ENCODE results near the gene ZMIZ1.

ZMIZ1 gene

DNA sequence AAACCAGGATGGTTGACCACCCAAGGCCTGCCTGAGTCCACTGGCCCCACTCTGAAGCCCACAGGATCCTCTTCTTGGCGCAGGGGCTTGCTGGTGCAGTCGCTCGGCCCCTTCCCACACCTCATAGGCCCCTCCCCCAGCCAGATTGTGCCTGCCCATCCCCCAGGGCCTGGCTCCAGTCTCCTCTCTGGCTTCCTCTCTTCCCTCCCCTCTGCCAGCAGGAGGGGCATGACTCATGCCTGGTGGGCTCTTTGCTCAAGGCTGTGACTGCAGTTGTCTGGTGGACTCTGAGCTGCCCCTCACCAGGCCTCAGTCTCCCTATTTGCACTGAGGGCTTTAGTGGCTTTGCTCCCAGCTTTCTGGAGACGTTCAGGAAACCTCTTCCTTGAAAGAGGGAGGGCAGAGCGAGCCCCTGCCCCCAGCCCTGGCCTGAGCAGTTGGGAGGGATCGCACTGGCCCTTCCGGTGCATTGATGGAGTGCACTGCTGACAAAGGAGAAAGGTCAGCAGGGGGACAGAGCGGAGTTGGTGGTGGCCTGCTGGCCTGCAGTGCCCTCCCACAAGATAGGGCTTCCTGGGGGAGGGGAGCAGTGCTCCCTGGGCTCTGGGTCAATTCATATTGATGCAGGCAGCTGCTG, 60.7 kb downstream of the ZMIZ1 start:
- Histone ChIP-seq H3K4me1 (ENCODE audit: control insufficient read depth in 1 of 2, insufficient read depth in 2 of 2, low read length in 2 of 2) (peaks cover 9 to 36% of the 10 kb centered on the region in 2 donors), H3K9me3 (ENCODE audit: control insufficient read depth in 1 of 2, low read length in 2 of 2) (no peaks in the 10 kb centered on the region), H3K27me3 (ENCODE audit: control insufficient read depth in 1 of 2, insufficient read depth in 2 of 2, low read length in 2 of 2) (no peaks in the 10 kb centered on the region), H3K27ac (ENCODE audit: low read depth, low read length) (no peak overlapping the region), H3K4me3 (ENCODE audit: low read depth in 1 of 2, low read length in 2 of 2) (no peak overlapping the region), H3K9ac (ENCODE audit: low read depth in 1 of 2, low read length in 2 of 2) (no peak overlapping the region), H3K36me3 (ENCODE audit: control insufficient read depth in 1 of 2, insufficient read depth in 2 of 2, low read length in 2 of 2) (peaks cover 13 to 25% of the 10 kb centered on the region in 2 donors)

DNA sequence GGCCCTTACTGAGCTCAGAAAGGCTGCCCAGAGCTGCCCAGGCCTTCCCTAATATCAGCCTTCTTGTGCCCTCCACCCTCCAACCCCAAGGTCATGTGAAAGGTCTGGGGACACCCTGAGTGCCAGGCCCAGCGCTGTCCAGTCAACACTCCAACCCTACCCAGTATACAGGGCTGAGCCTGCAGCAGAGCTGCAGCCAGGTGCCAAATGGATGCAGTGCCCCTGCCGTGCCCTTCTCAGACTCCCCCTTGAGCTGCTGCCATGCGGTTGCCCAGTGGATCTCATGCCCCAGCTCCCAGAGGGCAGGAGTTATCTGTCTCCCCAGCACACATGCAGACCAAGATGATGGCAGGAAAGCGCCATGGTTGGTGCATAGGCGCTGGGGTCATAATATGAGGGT, 61.5 kb downstream of the ZMIZ1 start:
- Histone ChIP-seq H3K9me3 (ENCODE audit: control insufficient read depth in 1 of 2, low read length in 2 of 2) (no peaks in the 10 kb centered on the region), H3K36me3 (ENCODE audit: control insufficient read depth in 1 of 2, insufficient read depth in 2 of 2, low read length in 2 of 2) (peaks cover 10 to 21% of the 10 kb centered on the region in 2 donors), H3K27me3 (ENCODE audit: control insufficient read depth in 1 of 2, insufficient read depth in 2 of 2, low read length in 2 of 2) (no peaks in the 10 kb centered on the region), H3K27ac (ENCODE audit: low read depth, low read length) (no peak overlapping the region), H3K4me1 (ENCODE audit: control insufficient read depth in 1 of 2, insufficient read depth in 2 of 2, low read length in 2 of 2) (peaks cover 9 to 36% of the 10 kb centered on the region in 2 donors), H3K4me3 (ENCODE audit: low read depth in 1 of 2, low read length in 2 of 2) (no peak overlapping the region), H3K9ac (ENCODE audit: low read depth in 1 of 2, low read length in 2 of 2) (no peak overlapping the region)

GRCh38 chr10:79130846-79131245, 62.1 kb downstream of the ZMIZ1 start:
- H3K4me1 ChIP-seq (ENCODE audit: control insufficient read depth in 1 of 2, insufficient read depth in 2 of 2, low read length in 2 of 2), result peaks cover 9 to 36% of the 10 kb centered on the region in 2 donors
- H3K36me3 ChIP-seq (ENCODE audit: control insufficient read depth in 1 of 2, insufficient read depth in 2 of 2, low read length in 2 of 2), result peaks cover 5 to 23% of the 10 kb centered on the region in 2 donors
- no peak overlapping the region for H3K9ac ChIP-seq (ENCODE audit: low read depth in 1 of 2, low read length in 2 of 2)
- no peak overlapping the region for H3K4me3 ChIP-seq (ENCODE audit: low read depth in 1 of 2, low read length in 2 of 2)
- no peaks in the 10 kb centered on the region for H3K27me3 ChIP-seq (ENCODE audit: control insufficient read depth in 1 of 2, insufficient read depth in 2 of 2, low read length in 2 of 2)
- H3K9me3 ChIP-seq (ENCODE audit: control insufficient read depth in 1 of 2, low read length in 2 of 2), result no peaks in the 10 kb centered on the region
- H3K27ac ChIP-seq (ENCODE audit: low read depth, low read length), result no peak overlapping the region

DNA sequence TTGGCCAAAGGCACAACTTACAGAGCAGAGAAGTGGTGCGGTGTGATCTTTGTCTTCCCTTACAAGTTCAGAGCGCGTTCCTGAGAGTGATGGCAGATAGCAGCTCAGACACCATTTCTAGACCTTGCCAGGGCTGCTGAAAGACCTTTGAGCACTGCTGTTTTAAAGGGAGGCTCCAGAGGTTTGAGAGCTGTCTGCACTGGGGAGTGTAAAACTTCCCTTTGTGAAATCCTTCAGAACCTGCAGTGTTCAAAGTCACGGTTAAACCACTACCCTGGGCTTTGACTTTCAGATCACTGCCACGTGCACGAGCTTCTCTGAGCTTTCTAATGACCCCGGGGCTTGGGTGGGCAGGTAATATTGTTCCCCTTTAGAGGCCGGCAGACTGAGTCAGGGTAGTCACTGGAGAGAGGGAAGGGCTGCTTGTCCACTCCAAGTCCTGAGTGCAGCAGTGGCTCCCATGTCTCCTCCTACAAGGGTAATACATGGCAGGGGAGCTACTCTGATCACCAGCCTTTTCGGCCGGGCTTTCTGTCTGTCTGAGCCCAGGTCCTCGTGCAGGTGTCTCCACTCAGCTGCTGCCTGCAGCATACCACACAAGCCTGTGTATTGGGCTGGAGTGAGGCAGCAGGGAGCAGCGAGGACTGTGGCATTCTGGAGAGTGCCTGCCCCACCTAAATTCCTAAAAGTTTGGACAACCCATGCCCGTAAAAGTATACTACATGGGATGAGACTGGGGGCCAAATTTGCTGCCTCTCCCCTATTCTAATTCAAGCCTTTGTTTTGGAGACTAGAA, 63.3 kb downstream of the ZMIZ1 start:
- no peaks in the 10 kb centered on the region for H3K9me3 ChIP-seq (ENCODE audit: control insufficient read depth in 1 of 2, low read length in 2 of 2)
- peaks cover 16 to 37% of the 10 kb centered on the region in 2 donors for H3K4me1 ChIP-seq (ENCODE audit: control insufficient read depth in 1 of 2, insufficient read depth in 2 of 2, low read length in 2 of 2)
- no peak overlapping the region for H3K4me3 ChIP-seq (ENCODE audit: low read depth in 1 of 2, low read length in 2 of 2)
- H3K9ac ChIP-seq (ENCODE audit: low read depth in 1 of 2, low read length in 2 of 2), result no peak overlapping the region
- no peak overlapping the region for H3K27ac ChIP-seq (ENCODE audit: low read depth, low read length)
- H3K27me3 ChIP-seq (ENCODE audit: control insufficient read depth in 1 of 2, insufficient read depth in 2 of 2, low read length in 2 of 2), result no peaks in the 10 kb centered on the region
- H3K36me3 ChIP-seq (ENCODE audit: control insufficient read depth in 1 of 2, insufficient read depth in 2 of 2, low read length in 2 of 2), result peaks cover 5 to 20% of the 10 kb centered on the region in 2 donors

DNA sequence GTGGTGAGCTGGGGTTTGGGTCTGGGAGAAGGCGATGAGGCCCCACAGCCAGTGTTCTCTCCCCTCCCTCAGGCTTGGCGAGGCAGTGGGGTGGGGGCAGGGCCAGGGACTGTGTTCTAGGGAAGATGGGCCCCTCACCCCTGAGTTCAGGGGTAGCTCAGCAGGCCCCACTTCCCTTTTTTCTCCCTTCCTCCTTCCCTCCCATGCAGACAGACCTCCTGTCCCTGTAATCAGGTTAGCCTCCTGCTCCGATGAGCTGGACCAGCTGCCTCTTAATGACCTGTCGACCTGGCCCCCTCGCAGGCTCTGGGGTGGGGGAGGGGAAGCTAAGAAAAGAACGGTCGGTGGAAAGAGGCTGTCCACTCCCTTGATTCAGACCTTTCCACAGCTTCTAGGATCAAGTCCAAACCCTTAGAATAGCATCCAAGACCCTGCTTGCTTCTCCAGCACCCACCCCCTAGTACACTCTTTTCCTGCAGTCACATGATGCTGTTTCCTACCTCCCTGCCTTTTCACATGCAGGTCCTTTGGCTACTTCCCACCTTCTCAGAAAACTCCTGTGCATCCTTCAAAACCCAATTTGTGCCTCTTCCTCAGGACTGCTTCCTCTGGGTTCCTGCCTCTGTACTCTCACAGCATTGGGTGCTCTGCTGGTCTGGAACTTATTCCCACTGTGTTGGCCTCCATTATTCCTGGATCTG, 64.1 kb downstream of the ZMIZ1 start:
- H3K4me1 ChIP-seq (ENCODE audit: control insufficient read depth in 1 of 2, insufficient read depth in 2 of 2, low read length in 2 of 2), result peaks cover 24 to 45% of the 10 kb centered on the region in 2 donors
- H3K9ac ChIP-seq (ENCODE audit: low read depth in 1 of 2, low read length in 2 of 2), result no peak overlapping the region
- H3K36me3 ChIP-seq (ENCODE audit: control insufficient read depth in 1 of 2, insufficient read depth in 2 of 2, low read length in 2 of 2), result peaks cover 5 to 20% of the 10 kb centered on the region in 2 donors
- no peak overlapping the region for H3K27ac ChIP-seq (ENCODE audit: low read depth, low read length)
- no peaks in the 10 kb centered on the region for H3K9me3 ChIP-seq (ENCODE audit: control insufficient read depth in 1 of 2, low read length in 2 of 2)
- no peak overlapping the region for H3K4me3 ChIP-seq (ENCODE audit: low read depth in 1 of 2, low read length in 2 of 2)
- no peaks in the 10 kb centered on the region for H3K27me3 ChIP-seq (ENCODE audit: control insufficient read depth in 1 of 2, insufficient read depth in 2 of 2, low read length in 2 of 2)

GRCh38 chr10:79133416-79133815, 64.7 kb downstream of the ZMIZ1 start:
- Histone ChIP-seq H3K36me3 (ENCODE audit: control insufficient read depth in 1 of 2, insufficient read depth in 2 of 2, low read length in 2 of 2) (peaks cover 5 to 20% of the 10 kb centered on the region in 2 donors), H3K9me3 (ENCODE audit: control insufficient read depth in 1 of 2, low read length in 2 of 2) (no peaks in the 10 kb centered on the region), H3K4me1 (ENCODE audit: control insufficient read depth in 1 of 2, insufficient read depth in 2 of 2, low read length in 2 of 2) (peaks cover 29 to 46% of the 10 kb centered on the region in 2 donors), H3K27ac (ENCODE audit: low read depth, low read length) (no peak overlapping the region), H3K9ac (ENCODE audit: low read depth in 1 of 2, low read length in 2 of 2) (no peak overlapping the region), H3K4me3 (ENCODE audit: low read depth in 1 of 2, low read length in 2 of 2) (no peak overlapping the region), H3K27me3 (ENCODE audit: control insufficient read depth in 1 of 2, insufficient read depth in 2 of 2, low read length in 2 of 2) (no peaks in the 10 kb centered on the region)

DNA sequence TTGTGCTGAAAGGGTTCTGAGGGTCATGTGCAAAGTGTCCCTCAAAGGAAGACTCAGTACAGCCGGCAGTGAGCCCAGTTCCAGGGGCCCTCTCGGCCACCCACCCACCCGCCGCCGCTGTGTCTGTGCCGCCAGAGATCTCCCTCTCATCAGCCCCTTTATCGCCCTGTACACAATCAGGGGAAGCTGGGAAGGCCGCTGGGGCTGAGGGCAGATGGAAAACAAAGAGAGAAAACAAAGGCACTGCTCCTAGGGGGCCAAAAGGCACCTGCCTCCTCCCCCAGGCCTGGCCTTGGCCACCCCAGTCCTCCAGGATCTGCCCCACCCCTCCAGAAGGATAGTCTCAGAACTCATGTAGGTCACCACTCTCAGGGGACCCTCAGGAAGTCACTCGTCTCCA, 67.0 kb downstream of the ZMIZ1 start:
- peaks cover 15 to 32% of the 10 kb centered on the region in 2 donors for H3K36me3 ChIP-seq (ENCODE audit: control insufficient read depth in 1 of 2, insufficient read depth in 2 of 2, low read length in 2 of 2)
- no peaks in the 10 kb centered on the region for H3K9me3 ChIP-seq (ENCODE audit: control insufficient read depth in 1 of 2, low read length in 2 of 2)
- H3K9ac ChIP-seq (ENCODE audit: low read depth in 1 of 2, low read length in 2 of 2), result no peak overlapping the region
- no peak overlapping the region for H3K27ac ChIP-seq (ENCODE audit: low read depth, low read length)
- H3K4me1 ChIP-seq (ENCODE audit: control insufficient read depth in 1 of 2, insufficient read depth in 2 of 2, low read length in 2 of 2), result peaks cover 32 to 33% of the 10 kb centered on the region in 2 donors
- H3K27me3 ChIP-seq (ENCODE audit: control insufficient read depth in 1 of 2, insufficient read depth in 2 of 2, low read length in 2 of 2), result no peaks in the 10 kb centered on the region
- no peak overlapping the region for H3K4me3 ChIP-seq (ENCODE audit: low read depth in 1 of 2, low read length in 2 of 2)

DNA sequence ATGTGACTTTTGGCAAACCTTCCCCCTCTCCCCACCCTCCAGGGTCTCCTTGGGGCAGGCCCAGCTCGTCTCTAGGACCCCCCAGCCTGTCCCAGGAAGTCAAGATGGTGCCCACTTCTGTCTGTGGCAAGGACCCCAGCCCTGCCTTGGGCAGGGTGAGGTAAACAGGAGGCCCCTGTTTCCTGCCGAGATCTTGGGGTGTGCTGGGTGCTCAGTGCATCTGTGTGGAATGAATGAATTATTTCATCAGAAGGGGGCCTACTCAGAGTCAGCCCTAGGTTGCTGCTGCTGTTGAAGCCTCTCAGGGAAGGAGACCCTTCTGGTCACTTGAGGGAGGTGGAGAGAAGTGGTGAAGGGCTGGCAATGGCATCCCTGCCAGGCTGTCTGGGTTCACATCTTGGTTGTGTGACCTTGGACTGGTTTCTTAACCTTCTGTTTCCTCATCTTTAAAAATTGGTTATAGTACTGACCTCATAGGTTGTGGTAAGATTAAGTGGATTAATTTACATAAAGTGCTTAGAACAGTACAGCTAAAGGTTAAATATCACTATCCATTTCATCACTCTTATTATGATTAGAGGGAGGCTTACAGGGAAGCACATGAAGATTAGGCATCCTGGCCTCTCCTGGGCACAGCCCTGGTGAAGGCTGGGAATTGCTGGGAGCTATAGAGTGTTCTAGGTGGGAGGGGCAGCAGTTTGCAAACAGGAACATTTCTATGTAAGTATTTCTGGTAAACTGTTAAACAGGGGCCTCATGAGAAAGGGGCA, 67.7 kb downstream of the ZMIZ1 start:
- no peaks in the 10 kb centered on the region for H3K9me3 ChIP-seq (ENCODE audit: control insufficient read depth in 1 of 2, low read length in 2 of 2)
- H3K4me1 ChIP-seq (ENCODE audit: control insufficient read depth in 1 of 2, insufficient read depth in 2 of 2, low read length in 2 of 2), result peaks cover 32 to 33% of the 10 kb centered on the region in 2 donors
- no peaks in the 10 kb centered on the region for H3K27me3 ChIP-seq (ENCODE audit: control insufficient read depth in 1 of 2, insufficient read depth in 2 of 2, low read length in 2 of 2)
- no peak overlapping the region for H3K27ac ChIP-seq (ENCODE audit: low read depth, low read length)
- H3K9ac ChIP-seq (ENCODE audit: low read depth in 1 of 2, low read length in 2 of 2), result no peak overlapping the region
- peaks cover 12 to 36% of the 10 kb centered on the region in 2 donors for H3K36me3 ChIP-seq (ENCODE audit: control insufficient read depth in 1 of 2, insufficient read depth in 2 of 2, low read length in 2 of 2)
- no peak overlapping the region for H3K4me3 ChIP-seq (ENCODE audit: low read depth in 1 of 2, low read length in 2 of 2)

- Histone ChIP-seq H3K27ac (ENCODE audit: low read depth, low read length) (no peak overlapping the region), H3K4me1 (ENCODE audit: control insufficient read depth in 1 of 2, insufficient read depth in 2 of 2, low read length in 2 of 2) (peaks cover 32 to 33% of the 10 kb centered on the region in 2 donors), H3K9ac (ENCODE audit: low read depth in 1 of 2, low read length in 2 of 2) (peak overlapping the region in 1 of 2 donors; percentile 6), H3K9me3 (ENCODE audit: control insufficient read depth in 1 of 2, low read length in 2 of 2) (no peaks in the 10 kb centered on the region), H3K36me3 (ENCODE audit: control insufficient read depth in 1 of 2, insufficient read depth in 2 of 2, low read length in 2 of 2) (peaks cover 11 to 36% of the 10 kb centered on the region in 2 donors), H3K4me3 (ENCODE audit: low read depth in 1 of 2, low read length in 2 of 2) (no peak overlapping the region), H3K27me3 (ENCODE audit: control insufficient read depth in 1 of 2, insufficient read depth in 2 of 2, low read length in 2 of 2) (no peaks in the 10 kb centered on the region)
Measured at GRCh38 chr10:79137300-79137756, 68.6 kb downstream of the ZMIZ1 start.
